ENCODE results near the gene TTC17. TPM values are rescaled to one million over a fixed set of nuclear protein-coding genes. Genes with fewer than 3 reads are reported as not detected.

Gene TTC17
- total and polyA plus RNA-seq, 2 of the 8 experiments (the other 6 are each of a cell fraction or from before 2014, with no cell fraction given), result 65.1 to 80.1 TPM

- CTCF ChIA-PET (ENCODE audit: partially characterized antibody), result interaction anchor here (0.8 kb wide), 1 partner anchor 19 kb away, joined by 3 read pairs; no protein-coding TSS in a partner anchor
- no peak for DNase-seq (ENCODE audit: low read depth in 1 of 2, low spot score in 2 of 2)
- no peak for FAIRE-seq
Measured at GRCh38 chr11:43399983-43400630, 41.4 kb downstream of the TTC17 start.

More at GRCh38 chr11:43399983-43400630, 41.4 kb downstream of the TTC17 start:
- Histone ChIP-seq H3K14ac (ENCODE audit: insufficient read length) (no peak overlapping the region), H3K4me3 (ENCODE audit: extremely low read depth in 1 of 4, insufficient read depth in 2 of 4, low read depth in 3 of 4, low read length in 4 of 4) (no peak overlapping the region), H4K8ac (ENCODE audit: extremely low read depth, insufficient read depth, low read length) (no peak overlapping the region), H2BK12ac (ENCODE audit: low read depth, low read length) (no peak overlapping the region), H2AK5ac (ENCODE audit: low read depth, low read length) (no peak overlapping the region), H3K18ac (ENCODE audit: extremely low read depth, low read length) (no peak overlapping the region), H2AFZ (ENCODE audit: low read length) (no peak overlapping the region), H3K23me2 (ENCODE audit: low read depth, low read length) (no peaks in the 10 kb centered on the region), H3K23ac (ENCODE audit: insufficient read length) (no peak overlapping the region), H3K4ac (replicated peaks; ENCODE audit: insufficient read length, low read depth, low read length) (no peak overlapping the region), H3K27me3 (replicated peaks in 1 of 4; ENCODE audit: control insufficient read depth in 3 of 4, extremely low read depth in 1 of 4, insufficient read depth in 3 of 4, low read length in 3 of 4) (no peaks in the 10 kb centered on the region), H4K20me1 (replicated peaks in 1 of 2; ENCODE audit: control insufficient read depth in 1 of 2, insufficient read depth in 2 of 2, low read length in 2 of 2) (no peaks in the 10 kb centered on the region), H4K5ac (ENCODE audit: insufficient read length, low read depth, low read length) (no peak overlapping the region), H4K91ac (replicated peaks; ENCODE audit: insufficient read length, low read length) (no peak overlapping the region), H3K4me2 (ENCODE audit: insufficient read depth in 1 of 2, low read depth in 2 of 2, low read length in 2 of 2) (peak overlapping the region in 1 of 2 experiments; percentile 5; a peak in 2 of 4 replicates), H3K79me1 (ENCODE audit: low read depth, low read length) (no peaks in the 10 kb centered on the region; the same call in 1 of the 2 replicates), H2BK15ac (ENCODE audit: low read length) (no peak overlapping the region), H2BK5ac (ENCODE audit: low read depth, low read length) (no peak overlapping the region), H3K79me2 (ENCODE audit: control insufficient read depth in 1 of 2, insufficient read depth in 2 of 2, low read length in 2 of 2) (no peaks in the 10 kb centered on the region), H2BK120ac (replicated peaks; ENCODE audit: low read depth, low read length) (no peak overlapping the region), H3K27ac (ENCODE audit: low read depth, low read length) (no peak overlapping the region), H3K56ac (replicated peaks; ENCODE audit: insufficient read length, low read depth, low read length) (no peak overlapping the region), H3K4me1 (replicated peaks in 1 of 4; ENCODE audit: control insufficient read depth in 3 of 4, insufficient read depth in 4 of 4, low read length in 3 of 4) (peaks cover 0 to 3% (median 0%) of the 10 kb centered on the region in 4 experiments; a peak in 1 of 7 replicates), H2BK20ac (ENCODE audit: low read length) (no peak overlapping the region), H3K9me3 (ENCODE audit: insufficient read depth in 2 of 2, low read depth in 1 of 2, low read length in 1 of 2) (no peaks in the 10 kb centered on the region), H3K9ac (replicated peaks in 1 of 4; ENCODE audit: extremely low read depth in 1 of 4, low read depth in 3 of 4, low read length in 3 of 4) (no peak overlapping the region), H3K36me3 (ENCODE audit: control insufficient read depth in 2 of 4, insufficient read depth in 4 of 4, low read length in 3 of 4) (peaks cover 7 to 85% (median 28%) of the 10 kb centered on the region in 4 experiments; a peak in 6 of 8 replicates)
- WGBS, 2 experiments (ENCODE audit: extremely low coverage in 1 of 2, insufficient coverage in 1 of 2, insufficient read length in 1 of 2, insufficient replicate concordance in 2 of 2, low coverage in 1 of 2, low lambda C conversion rate in 2 of 2, missing lambda C conversion rate in 1 of 2), result 79% methylated on average over 2 of the region's 2 CpGs; no CpG with 5 or more reads in 1 of the 2 experiments
- POLR2A ChIA-PET (ENCODE audit: partially characterized antibody), result interaction anchor here (0.8 kb wide), 2 partner anchors 24 to 42 kb away, joined by 3 read pairs; partner anchors contain the start of gene TTC17
- TF ChIP-seq RBBP5 (IDR thresholded peaks at IDR 0.05; ENCODE audit: borderline replicate concordance, low read depth, low read length) (no peak), ASH2L (IDR thresholded peaks at IDR 0.05; ENCODE audit: low read length) (no peak), POU5F1 (IDR thresholded peaks at IDR 0.05; ENCODE audit: low read depth, low read length) (no peak)
- TF ChIP-seq, protein P1, sequence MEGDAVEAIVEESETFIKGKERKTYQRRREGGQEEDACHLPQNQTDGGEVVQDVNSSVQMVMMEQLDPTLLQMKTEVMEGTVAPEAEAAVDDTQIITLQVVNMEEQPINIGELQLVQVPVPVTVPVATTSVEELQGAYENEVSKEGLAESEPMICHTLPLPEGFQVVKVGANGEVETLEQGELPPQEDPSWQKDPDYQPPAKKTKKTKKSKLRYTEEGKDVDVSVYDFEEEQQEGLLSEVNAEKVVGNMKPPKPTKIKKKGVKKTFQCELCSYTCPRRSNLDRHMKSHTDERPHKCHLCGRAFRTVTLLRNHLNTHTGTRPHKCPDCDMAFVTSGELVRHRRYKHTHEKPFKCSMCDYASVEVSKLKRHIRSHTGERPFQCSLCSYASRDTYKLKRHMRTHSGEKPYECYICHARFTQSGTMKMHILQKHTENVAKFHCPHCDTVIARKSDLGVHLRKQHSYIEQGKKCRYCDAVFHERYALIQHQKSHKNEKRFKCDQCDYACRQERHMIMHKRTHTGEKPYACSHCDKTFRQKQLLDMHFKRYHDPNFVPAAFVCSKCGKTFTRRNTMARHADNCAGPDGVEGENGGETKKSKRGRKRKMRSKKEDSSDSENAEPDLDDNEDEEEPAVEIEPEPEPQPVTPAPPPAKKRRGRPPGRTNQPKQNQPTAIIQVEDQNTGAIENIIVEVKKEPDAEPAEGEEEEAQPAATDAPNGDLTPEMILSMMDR (IDR thresholded peaks at IDR 0.05; ENCODE audit: control extremely low read depth in 1 of 3, insufficient read depth in 1 of 3, low read depth in 1 of 3, low read length in 3 of 3), result no peak

Measured in H1 (cell line).